IMR-90 (cell line): ENCODE data around the gene ABLIM3. TPM values are rescaled to one million over a fixed set of nuclear protein-coding genes. Genes with fewer than 3 reads are reported as not detected.

Source experiments
- ATAC-seq: fragments of 200-7000 bp; cut with Tn5 transposase; 2 replicates; pipeline ENCODE4 v1.9.1; 2020; ENCODE audit warnings: low read depth, mild to moderate bottlenecking, moderate library complexity
- BruUV-seq: library from RNA; stranded (reverse); fragments of 400-500 nt; replicated peaks from 2 replicates; lab custom pipeline; 2021; lab: Mats Ljungman, UMichigan
- CTCF ChIA-PET: fragments of 300-600 bp; formaldehyde crosslinking; extraction: SDS; loops from one replicate; lab custom pipeline; 2021; ENCODE audit warnings: antibody characterized with exemption; lab: Yijun Ruan, JAX
- POLR2A ChIA-PET: fragments of 300-600 bp; sonication (Branson Sonifier 250); formaldehyde crosslinking; loops from one replicate; lab custom pipeline; 2022; ENCODE audit warnings: antibody characterized with exemption; ENCODE audit not compliant: unreplicated experiment; lab: Charles Lee
- DNase-seq: peaks from one replicate; pipeline ENCODE4 v3.0.0; 2013
- H2AFZ ChIP-seq: replicated peaks from 2 replicates; pipeline ENCODE3; 2013; ENCODE audit warnings: low read length, mild to moderate bottlenecking; ENCODE audit not compliant: poor library complexity
- H2AK5ac ChIP-seq: 2 replicates; pipeline ENCODE4 v1.6.1; 2013; ENCODE audit warnings: low read depth, low read length, inconsistent platforms
- H2AK9ac ChIP-seq: replicated peaks from 2 replicates; pipeline ENCODE3; 2013; ENCODE audit warnings: mild to moderate bottlenecking, low read depth, low read length, moderate library complexity; ENCODE audit not compliant: poor library complexity
- H2BK120ac ChIP-seq: 2 replicates; pipeline ENCODE4 v1.6.1; 2013; ENCODE audit warnings: low read depth, low read length, inconsistent platforms
- H2BK15ac ChIP-seq: 3 replicates; pipeline ENCODE4 v1.6.1; 2013; ENCODE audit warnings: low read depth, low read length, inconsistent platforms
- H2BK20ac ChIP-seq: 2 replicates; pipeline ENCODE4 v1.6.1; 2013; ENCODE audit warnings: low read depth, mild to moderate bottlenecking, inconsistent platforms, low read length, moderate library complexity
- H2BK5ac ChIP-seq: 2 replicates; pipeline ENCODE4 v1.6.1; 2013; ENCODE audit warnings: mild to moderate bottlenecking, low read depth, low read length, inconsistent platforms; ENCODE audit not compliant: poor library complexity, severe bottlenecking
- H3K14ac ChIP-seq: replicated peaks from 2 replicates; pipeline ENCODE4 v1.6.1; 2013; ENCODE audit warnings: low read depth, low read length, inconsistent platforms
- H3K18ac ChIP-seq: 2 replicates; pipeline ENCODE4 v1.6.1; 2013; ENCODE audit warnings: low read depth, low read length, control low read depth
- H3K23ac ChIP-seq: 2 replicates; pipeline ENCODE4 v1.6.1; 2013; ENCODE audit warnings: low read depth, low read length, inconsistent platforms
- H3K27ac ChIP-seq: 2 replicates; pipeline ENCODE4 v1.5.1; 2013; ENCODE audit warnings: mild to moderate bottlenecking, control low read depth, low read length; ENCODE audit not compliant: insufficient read depth
- H3K27me3 ChIP-seq: 2 replicates; pipeline ENCODE4 v1.6.1; 2013; ENCODE audit warnings: low read length; ENCODE audit not compliant: control insufficient read depth, insufficient read depth
- H3K36me3 ChIP-seq: 2 replicates; pipeline ENCODE4 v1.6.1; 2013; ENCODE audit warnings: low read length, mixed read lengths; ENCODE audit not compliant: control insufficient read depth, insufficient read depth
- H3K4ac ChIP-seq: 2 replicates; pipeline ENCODE4 v1.6.1; 2013; ENCODE audit warnings: low read depth, low read length, inconsistent platforms
- H3K4me1 ChIP-seq: 2 replicates; pipeline ENCODE4 v1.6.1; 2013; ENCODE audit warnings: low read length, mixed read lengths; ENCODE audit not compliant: control insufficient read depth, insufficient read depth
- H3K4me2 ChIP-seq: 2 replicates; pipeline ENCODE4 v1.6.1; 2013; ENCODE audit warnings: low read depth, mild to moderate bottlenecking, control low read depth, low read length, moderate library complexity
- H3K4me3 ChIP-seq: 2 replicates; pipeline ENCODE4 v1.5.1; 2013; ENCODE audit warnings: low read depth, mild to moderate bottlenecking, control low read depth, low read length, moderate library complexity; ENCODE audit not compliant: insufficient read depth
- H3K56ac ChIP-seq: 2 replicates; pipeline ENCODE4 v1.6.1; 2013; ENCODE audit warnings: low read length, inconsistent platforms; ENCODE audit not compliant: insufficient read depth; ENCODE audit errors: extremely low read depth
- H3K79me1 ChIP-seq, 2 experiments: 2 replicates each; pipeline ENCODE4 v1.6.1; 2013; ENCODE audit warnings: low read length in 2 of 2, inconsistent platforms in 1 of 2, low read depth in 1 of 2
- H3K9ac ChIP-seq: 2 replicates; pipeline ENCODE4 v1.6.1; 2013; ENCODE audit warnings: low read depth, low read length, control low read depth
- H3K9me1 ChIP-seq: 2 replicates; pipeline ENCODE4 v1.6.1; 2013; ENCODE audit warnings: low read length, inconsistent platforms; ENCODE audit not compliant: insufficient read depth
- H3K9me3 ChIP-seq: 2 replicates; pipeline ENCODE4 v1.6.1; 2013; ENCODE audit warnings: low read length; ENCODE audit not compliant: control insufficient read depth, insufficient read depth
- H4K20me1 ChIP-seq: 2 replicates; pipeline ENCODE4 v1.6.1; 2013; ENCODE audit warnings: low read length, inconsistent platforms; ENCODE audit not compliant: insufficient read depth
- H4K5ac ChIP-seq: 2 replicates; pipeline ENCODE4 v1.6.1; 2013; ENCODE audit warnings: mild to moderate bottlenecking, low read depth, low read length, control low read depth
- H4K8ac ChIP-seq, 2 experiments: 2 replicates each; pipeline ENCODE4 v1.6.1; 2013; ENCODE audit warnings: low read depth in 2 of 2, low read length in 2 of 2, control low read depth in 1 of 2, inconsistent platforms in 1 of 2
- H4K91ac ChIP-seq: 2 replicates; pipeline ENCODE4 v1.6.1; 2013; ENCODE audit warnings: low read depth, low read length, inconsistent platforms; ENCODE audit not compliant: insufficient read depth
- BHLHE40 ChIP-seq: fragments of 150-350 bp; IDR thresholded peaks from 2 replicates; pipeline ENCODE4 v1.6.1; 2016; ENCODE audit warnings: mild to moderate bottlenecking, low read depth, low read length
- CEBPB ChIP-seq: IDR thresholded peaks from 2 replicates; pipeline ENCODE4 v1.6.1; 2012; ENCODE audit warnings: low read depth, low read length, improper control_type of control experiment
- CHD1 ChIP-seq: IDR thresholded peaks from 2 replicates; pipeline ENCODE4 v1.6.1; 2012; ENCODE audit warnings: low read depth, low read length, improper control_type of control experiment
- FOS ChIP-seq: fragments of 150-350 bp; IDR thresholded peaks from 2 replicates; pipeline ENCODE4 v1.6.1; 2016; ENCODE audit warnings: low read depth, low read length
- MAFK ChIP-seq: IDR thresholded peaks from 2 replicates; pipeline ENCODE4 v1.6.1; 2012; ENCODE audit warnings: low read depth, low read length, improper control_type of control experiment
- MAZ ChIP-seq: IDR thresholded peaks from 2 replicates; pipeline ENCODE4 v1.6.1; 2012; ENCODE audit warnings: low read depth, mild to moderate bottlenecking, low read length, improper control_type of control experiment, moderate library complexity, borderline replicate concordance
- MXI1 ChIP-seq: IDR thresholded peaks from 2 replicates; pipeline ENCODE4 v1.6.1; 2012; ENCODE audit warnings: low read depth, mild to moderate bottlenecking, low read length, moderate library complexity, borderline replicate concordance
- NFE2L2 ChIP-seq: fragments of 150-350 bp; IDR thresholded peaks from 2 replicates; pipeline ENCODE4 v1.6.1; 2016; ENCODE audit warnings: low read depth, mild to moderate bottlenecking, low read length
- POLR2A ChIP-seq: IDR thresholded peaks from 2 replicates; pipeline ENCODE4 v1.6.1; 2012; ENCODE audit warnings: mild to moderate bottlenecking, low read depth, low read length
- RAD21 ChIP-seq: IDR thresholded peaks from 2 replicates; pipeline ENCODE4 v1.6.1; 2012; ENCODE audit warnings: low read length, improper control_type of control experiment
- RCOR1 ChIP-seq: IDR thresholded peaks from 2 replicates; pipeline ENCODE4 v1.6.1; 2012; ENCODE audit warnings: mild to moderate bottlenecking, low read length, improper control_type of control experiment; ENCODE audit not compliant: insufficient replicate concordance
- RFX5 ChIP-seq: IDR thresholded peaks from 2 replicates; pipeline ENCODE4 v1.8.0; 2012; ENCODE audit warnings: low read depth, mild to moderate bottlenecking, low read length, moderate library complexity
- SMC3 ChIP-seq: fragments of 150-350 bp; IDR thresholded peaks from 2 replicates; pipeline ENCODE4 v1.6.1; 2016; ENCODE audit warnings: low read depth, mild to moderate bottlenecking, antibody characterized with exemption, low read length, moderate library complexity
- WGBS, 2 experiments: methylation state at CpG; one replicate each; pipeline versions ENCODE4 v1.1.5 to v1.1.7; 2013; ENCODE audit warnings: missing lambda C conversion rate in 2 of 2; ENCODE audit not compliant: insufficient read length in 1 of 2; ENCODE audit errors: extremely low coverage in 2 of 2; 5-methylcytosine and 5-hydroxymethylcytosine counted together
- dilution Hi-C: fragments of 300-500 bp; cut with HindIII; formaldehyde crosslinking; loops from one replicate; pipeline ENCODE4 v1.14.3; 2018; ENCODE audit warnings: low sequenced_read_pairs; ENCODE audit not compliant: unreplicated experiment
- in situ Hi-C: fragments of 300-500 bp; cut with MboI; formaldehyde crosslinking; loops from 3 replicates; pipeline ENCODE4 v1.14.3; 2019; ENCODE audit warnings: low sequenced_read_pairs, inconsistent platforms, mixed read lengths
- intact Hi-C: fragments of 100-400 bp; cut with micrococcal nuclease; formaldehyde crosslinking; loops from 2 replicates; pipeline ENCODE4 v1.10.0; 2022
- polyA plus RNA-seq, 3 experiments: library from polyadenylated mRNA; depleted of rRNA; stranded (reverse); fragments of >200 nt; gene quantifications; 2 replicates each; pipeline ENCODE4 v1.2.3, GENCODE V29; 2012; ENCODE audit warnings: low replicate concordance in 1 of 3
- total RNA-seq: library from RNA; depleted of rRNA; stranded (reverse); fragments of >200 nt; gene quantifications from 2 replicates; pipeline ENCODE4 v1.2.3, GENCODE V29; 2012
- TF ChIP-seq, protein P1 (sequence below): fragments of 150-350 bp; IDR thresholded peaks from 2 replicates; pipeline ENCODE4 v1.6.1; 2016; ENCODE audit warnings: low read depth, mild to moderate bottlenecking, low read length, moderate library complexity, borderline replicate concordance
- TF ChIP-seq, protein P2 (sequence below): conservative IDR thresholded peaks from 2 replicates; pipeline ENCODE4 v1.5.1; 2012; ENCODE audit warnings: mild to moderate bottlenecking, low read depth, low read length, improper control_type of control experiment

ABLIM3 gene
- total and polyA plus RNA-seq, 2 of the 4 experiments (the other 2 are of a cell fraction), result 33.3 to 69.9 TPM

DNA sequence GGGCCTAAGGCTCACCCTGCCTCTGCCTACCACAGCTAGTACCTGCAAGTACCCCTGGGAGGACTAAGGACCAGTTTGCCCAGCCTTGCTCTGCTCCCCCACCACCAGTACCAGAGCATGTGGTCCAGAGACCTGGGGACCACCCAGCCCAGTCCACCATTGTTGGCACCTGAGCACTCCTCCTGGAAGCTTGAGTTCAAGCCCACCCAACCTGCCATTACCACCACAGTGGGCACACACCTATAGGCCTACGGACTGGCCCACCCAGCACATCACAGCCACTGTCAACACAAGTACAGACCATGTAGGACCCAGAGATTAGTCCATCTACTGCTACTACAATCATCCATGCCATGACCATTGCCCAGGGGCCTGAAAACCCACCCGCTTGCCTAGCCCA lies 47.7 kb upstream of the ABLIM3 start (continued):
- TF ChIP-seq BHLHE40, result no peak
- no peak for TF ChIP-seq CHD1
- TF ChIP-seq, protein P1, sequence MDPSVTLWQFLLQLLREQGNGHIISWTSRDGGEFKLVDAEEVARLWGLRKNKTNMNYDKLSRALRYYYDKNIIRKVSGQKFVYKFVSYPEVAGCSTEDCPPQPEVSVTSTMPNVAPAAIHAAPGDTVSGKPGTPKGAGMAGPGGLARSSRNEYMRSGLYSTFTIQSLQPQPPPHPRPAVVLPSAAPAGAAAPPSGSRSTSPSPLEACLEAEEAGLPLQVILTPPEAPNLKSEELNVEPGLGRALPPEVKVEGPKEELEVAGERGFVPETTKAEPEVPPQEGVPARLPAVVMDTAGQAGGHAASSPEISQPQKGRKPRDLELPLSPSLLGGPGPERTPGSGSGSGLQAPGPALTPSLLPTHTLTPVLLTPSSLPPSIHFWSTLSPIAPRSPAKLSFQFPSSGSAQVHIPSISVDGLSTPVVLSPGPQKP, result no peak
- no peak for TF ChIP-seq RFX5
- TF ChIP-seq POLR2A, result no peak

DNA sequence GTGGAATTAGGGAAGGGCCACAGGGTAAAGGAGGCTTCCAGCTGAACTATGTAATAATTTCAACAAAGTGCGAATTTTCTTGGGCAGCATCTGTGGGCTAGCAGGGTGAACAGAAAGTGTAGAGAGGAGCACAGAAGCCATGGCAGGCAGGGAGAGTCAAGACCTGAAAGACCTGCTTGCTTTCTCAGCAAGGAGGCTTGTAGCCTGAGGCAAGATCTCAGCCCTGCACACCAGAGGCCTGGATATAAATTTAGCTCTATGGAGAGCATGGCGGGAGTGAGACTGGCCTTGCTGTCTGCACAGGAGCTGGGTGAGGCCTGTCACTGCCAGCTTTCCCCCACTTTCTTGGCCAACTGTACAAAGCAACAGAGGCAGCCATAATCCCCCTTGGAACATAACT lies 46.3 kb upstream of the ABLIM3 start:
- Histone ChIP-seq H2BK15ac (no peak overlapping the region), H2BK120ac (no peak overlapping the region), H4K20me1 (no peaks in the 10 kb centered on the region), H4K5ac (no peak overlapping the region), H3K23ac (no peak overlapping the region), H2AFZ (no peak overlapping the region), H3K56ac (no peak overlapping the region), H3K18ac (no peak overlapping the region), H3K4me3 (no peak overlapping the region), H3K9me3 (peaks cover 3% of the 10 kb centered on the region; the same call in 1 of the 2 replicates), H2BK20ac (no peak overlapping the region), H3K9ac (no peak overlapping the region), H2AK5ac (no peak overlapping the region), H3K79me1 (no peaks in the 10 kb centered on the region), H3K9me1 (no peaks in the 10 kb centered on the region), H3K4me2 (no peak overlapping the region), H3K14ac (no peak overlapping the region), H3K27ac (no peak overlapping the region), H2BK5ac (no peak overlapping the region), H4K91ac (no peak overlapping the region), H2AK9ac (no peak overlapping the region), H3K4me1 (no peaks in the 10 kb centered on the region), H4K8ac (no peak overlapping the region), H3K4ac (no peak overlapping the region), H3K36me3 (no peaks in the 10 kb centered on the region), H3K27me3 (peaks cover 4% of the 10 kb centered on the region; the same call in 1 of the 2 replicates)
- CTCF ChIA-PET, result interaction anchor here (1.2 kb wide), 1 partner anchor 20 kb away, joined by 4 read pairs; no protein-coding TSS in a partner anchor
- intact Hi-C loops, result no loop called here
- DNase-seq, result no peak
- ATAC-seq, result no peak
- no TSS peak for BruUV-seq
- WGBS, 2 experiments, result 83% methylated on average over 2 of the region's 2 CpGs; no CpG with 5 or more reads in 1 of the 2 experiments
- POLR2A ChIA-PET, result no interaction called here
- in situ Hi-C loops, result no loop called here
- dilution Hi-C loops, result no loop called here
- TF ChIP-seq CEBPB (no peak), POLR2A (no peak), RCOR1 (no peak), CHD1 (no peak), RFX5 (no peak), SMC3 (no peak), MAZ (no peak), FOS (no peak), MAFK (no peak), RAD21 (no peak), NFE2L2 (no peak), BHLHE40 (no peak), MXI1 (no peak)
- TF ChIP-seq, protein P2, sequence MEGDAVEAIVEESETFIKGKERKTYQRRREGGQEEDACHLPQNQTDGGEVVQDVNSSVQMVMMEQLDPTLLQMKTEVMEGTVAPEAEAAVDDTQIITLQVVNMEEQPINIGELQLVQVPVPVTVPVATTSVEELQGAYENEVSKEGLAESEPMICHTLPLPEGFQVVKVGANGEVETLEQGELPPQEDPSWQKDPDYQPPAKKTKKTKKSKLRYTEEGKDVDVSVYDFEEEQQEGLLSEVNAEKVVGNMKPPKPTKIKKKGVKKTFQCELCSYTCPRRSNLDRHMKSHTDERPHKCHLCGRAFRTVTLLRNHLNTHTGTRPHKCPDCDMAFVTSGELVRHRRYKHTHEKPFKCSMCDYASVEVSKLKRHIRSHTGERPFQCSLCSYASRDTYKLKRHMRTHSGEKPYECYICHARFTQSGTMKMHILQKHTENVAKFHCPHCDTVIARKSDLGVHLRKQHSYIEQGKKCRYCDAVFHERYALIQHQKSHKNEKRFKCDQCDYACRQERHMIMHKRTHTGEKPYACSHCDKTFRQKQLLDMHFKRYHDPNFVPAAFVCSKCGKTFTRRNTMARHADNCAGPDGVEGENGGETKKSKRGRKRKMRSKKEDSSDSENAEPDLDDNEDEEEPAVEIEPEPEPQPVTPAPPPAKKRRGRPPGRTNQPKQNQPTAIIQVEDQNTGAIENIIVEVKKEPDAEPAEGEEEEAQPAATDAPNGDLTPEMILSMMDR, result no peak
